GM21619 (cell line): ENCODE data around the gene GALR3.

Source experiments
- ATAC-seq: cut with Tn5 transposase; IDR thresholded peaks from one replicate; pipeline ENCODE4 v1.9.1; 2021; ENCODE audit not compliant: unreplicated experiment

The GALR3 gene

GRCh38 chr22:37819105-37819433, 4.1 kb upstream of the GALR3 start:
- no peak for ATAC-seq

- no peak for ATAC-seq
Measured at GRCh38 chr22:37820350-37820749, 2.8 kb upstream of the GALR3 start.

- ATAC-seq = no peak
Measured at GRCh38 chr22:37822079-37822833, 926 bp upstream of the GALR3 start.

- ATAC-seq = no peak
Measured at GRCh38 chr22:37824674-37825641, 1.8 kb downstream of the GALR3 start.

GRCh38 chr22:37827056-37827455, 3.9 kb downstream of the GALR3 start:
- no peak for ATAC-seq

- ATAC-seq = no peak
Measured at GRCh38 chr22:37830093-37830842, 7.1 kb downstream of the GALR3 start.

- ATAC-seq = no peak
Measured at GRCh38 chr22:37831472-37831871, 8.3 kb downstream of the GALR3 start.

GRCh38 chr22:37832022-37832857, 9.1 kb downstream of the GALR3 start:
- ATAC-seq = no peak

- ATAC-seq = no peak
Measured at GRCh38 chr22:37842015-37842793, 19.0 kb downstream of the GALR3 start.

- peak; percentile 41 for ATAC-seq
Measured at GRCh38 chr22:37843741-37844089, 20.5 kb downstream of the GALR3 start.

GRCh38 chr22:37844904-37845329, 21.7 kb downstream of the GALR3 start:
- no peak for ATAC-seq

GRCh38 chr22:37846433-37846832, 23.3 kb downstream of the GALR3 start:
- ATAC-seq = no peak

- ATAC-seq = no peak
Measured at GRCh38 chr22:37848587-37849088, 25.5 kb downstream of the GALR3 start.

- peak; percentile 60 for ATAC-seq
Measured at GRCh38 chr22:37849089-37849751, 26.0 kb downstream of the GALR3 start, which contains the start of gene EIF3L. Gene EIF3L (plus strand): TSS chr22:37849419. CDS start chr22:37849450, 31 bp downstream.

- no peak for ATAC-seq
Measured at GRCh38 chr22:37850801-37851200, 27.6 kb downstream of the GALR3 start.

- no peak for ATAC-seq
Measured at GRCh38 chr22:37852418-37852817, 29.2 kb downstream of the GALR3 start.

- no peak for ATAC-seq
Measured at GRCh38 chr22:37854946-37855345, 31.8 kb downstream of the GALR3 start.

GRCh38 chr22:37855462-37855861, 32.3 kb downstream of the GALR3 start:
- no peak for ATAC-seq
